GM20431 (cell line): Measurements from ENCODE around the gene HS3ST3A1.
"Not testable (repeated sequence)": the region's sequence is repeated elsewhere in the genome, so short reads cannot be mapped to it uniquely, and the experiment has no call there.

Source experiments
- in situ Hi-C: fragments of 300-500 bp; cut with MseI, MboI; formaldehyde crosslinking; loops from one replicate; pipeline ENCODE4 v1.15.0; 2020; ENCODE audit warnings: low sequenced_read_pairs; ENCODE audit not compliant: unreplicated experiment

HS3ST3A1 gene

DNA sequence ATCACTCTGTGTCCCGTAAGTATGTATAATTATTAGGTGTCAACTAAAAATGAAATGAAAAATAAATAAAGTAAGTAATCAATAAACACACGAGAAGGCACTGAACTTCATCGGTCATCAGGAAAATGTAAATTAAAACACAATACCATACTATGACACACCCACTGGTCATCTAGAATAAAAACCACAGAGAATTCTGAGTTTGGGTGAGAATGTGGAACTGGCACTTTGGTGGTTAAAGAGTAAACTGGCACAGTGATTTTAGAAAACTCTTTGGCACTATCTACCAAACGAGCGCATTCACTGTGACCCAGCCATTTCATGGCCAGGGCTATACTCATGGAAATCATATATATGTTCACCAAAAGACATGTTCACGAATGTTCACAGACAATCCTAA, 98.2 kb downstream of the HS3ST3A1 start:
- in situ Hi-C loops, result no loop called here

DNA sequence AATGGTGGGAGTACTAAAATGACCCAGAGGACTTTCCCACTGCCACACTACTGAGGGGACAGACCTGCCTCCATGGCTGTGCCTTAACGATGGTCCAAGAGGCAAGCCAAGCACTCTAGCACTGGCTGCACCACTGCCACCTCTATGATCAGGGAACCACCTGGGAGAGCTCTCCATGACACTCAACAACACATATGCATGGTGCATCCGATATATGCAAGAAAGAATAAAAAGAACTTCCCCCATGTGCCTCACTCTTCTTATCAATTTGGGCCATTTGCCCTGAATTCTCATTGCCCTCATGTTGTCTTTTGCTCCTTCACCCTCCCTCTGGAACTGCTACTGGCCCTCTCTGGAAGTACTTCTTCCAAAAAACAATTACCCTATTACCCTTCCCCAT, 99.5 kb downstream of the HS3ST3A1 start:
- in situ Hi-C loops, result no loop called here

DNA sequence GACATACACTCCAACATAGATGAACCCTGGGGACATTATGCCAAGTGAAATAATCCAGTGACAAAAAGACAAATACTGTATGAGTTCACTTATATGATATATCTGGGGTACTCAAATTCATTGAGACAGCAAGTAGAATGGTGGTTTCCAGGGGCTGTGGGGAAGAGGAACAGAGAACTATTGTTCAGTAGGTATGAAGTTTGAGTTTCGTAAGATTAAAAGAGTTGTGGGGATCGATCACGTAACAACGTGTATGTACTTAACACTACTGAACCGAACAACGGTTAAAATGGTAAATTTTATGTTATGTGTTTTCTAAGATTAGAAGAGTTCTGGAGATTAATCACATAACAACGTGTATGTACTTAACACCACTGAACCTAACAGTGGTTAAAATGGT, 100.8 kb downstream of the HS3ST3A1 start:
- in situ Hi-C loops, result no loop called here

GRCh38 chr17:13498184-13498583, 103.5 kb downstream of the HS3ST3A1 start:
- in situ Hi-C loops, result no loop called here

GRCh38 chr17:13496553-13497056, 105.1 kb downstream of the HS3ST3A1 start:
- in situ Hi-C loops, result not testable (repeated sequence)

DNA sequence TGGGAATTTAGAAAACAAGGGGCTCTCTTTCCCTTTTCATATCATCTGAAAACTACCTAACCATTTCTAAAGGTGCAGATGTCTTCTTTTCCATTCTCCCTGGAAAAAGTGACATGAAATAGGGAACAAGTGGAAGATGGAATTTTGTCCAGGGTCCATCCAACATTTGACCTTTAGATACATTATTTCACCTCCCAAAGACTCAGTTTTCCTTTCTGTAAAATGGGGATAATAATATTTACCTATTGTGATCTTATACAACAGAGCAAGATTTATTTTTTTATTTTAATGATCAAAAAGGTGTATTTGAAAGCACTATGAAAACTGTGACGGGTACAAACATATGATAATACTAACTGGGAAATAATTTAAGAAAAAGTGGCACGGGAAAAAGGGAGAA, 106.3 kb downstream of the HS3ST3A1 start:
- in situ Hi-C loops, result no loop called here

DNA sequence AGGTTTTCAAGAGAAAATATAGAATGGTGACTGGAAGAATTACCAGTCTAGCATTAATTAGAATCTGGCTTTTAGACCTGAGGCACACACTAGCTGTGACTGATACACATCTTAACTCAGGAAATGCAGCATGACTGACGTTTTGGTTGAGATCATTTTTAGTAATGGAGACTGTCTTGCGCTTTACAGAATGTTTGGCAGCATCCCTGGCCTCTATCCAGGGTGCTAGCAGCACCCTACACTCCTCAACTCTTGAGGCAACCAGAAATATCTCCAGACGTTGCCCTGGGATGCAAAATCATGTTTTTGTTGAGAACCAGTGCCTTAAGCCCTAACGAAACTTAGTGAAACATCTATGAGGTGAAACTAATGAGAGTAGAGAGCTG, 109.0 kb downstream of the HS3ST3A1 start:
- in situ Hi-C loops, result no loop called here

DNA sequence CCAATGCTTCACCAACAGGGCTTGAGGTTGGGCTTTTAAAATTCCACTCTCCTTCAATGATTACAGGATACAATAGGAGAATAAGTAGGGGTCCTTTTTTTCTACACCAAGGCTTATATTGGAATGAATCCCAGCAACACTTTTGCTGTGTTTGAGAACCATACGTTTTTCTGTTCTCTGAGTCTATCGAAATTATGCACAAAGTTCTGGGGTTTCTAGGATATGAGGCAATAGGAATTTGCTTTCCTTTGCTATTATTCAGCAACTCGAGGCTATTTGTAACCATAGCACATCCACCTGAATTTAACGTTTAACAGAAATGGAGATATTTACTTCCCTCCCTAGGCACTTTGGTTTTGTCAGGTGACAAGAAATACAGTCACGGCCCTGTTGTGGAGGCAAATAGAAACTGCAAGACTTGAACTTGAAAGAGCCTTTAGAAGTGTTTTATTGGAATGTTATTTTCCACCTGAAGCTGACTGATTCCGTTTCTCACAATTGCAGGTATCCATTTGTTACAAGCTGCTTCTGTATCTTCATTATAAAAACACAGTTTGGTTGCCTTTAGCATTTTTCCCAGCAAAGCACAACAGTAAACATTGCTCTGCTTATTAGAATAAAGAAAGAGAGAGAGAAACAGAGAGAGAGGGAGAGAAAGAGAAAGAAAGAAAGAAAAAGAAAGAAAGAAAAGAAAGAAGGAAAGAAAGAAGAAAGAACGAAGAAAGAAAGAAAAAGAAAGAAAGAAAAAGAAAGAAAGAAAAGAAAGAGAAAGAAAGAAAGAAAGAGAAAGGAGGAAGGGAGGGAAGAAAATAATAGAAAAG, 109.6 kb downstream of the HS3ST3A1 start:
- in situ Hi-C loops, result no loop called here

GRCh38 chr17:13491491-13491890, 110.2 kb downstream of the HS3ST3A1 start:
- in situ Hi-C loops, result no loop called here

- in situ Hi-C loops, result no loop called here
Observed at GRCh38 chr17:13490906-13491482, 110.7 kb downstream of the HS3ST3A1 start.

DNA sequence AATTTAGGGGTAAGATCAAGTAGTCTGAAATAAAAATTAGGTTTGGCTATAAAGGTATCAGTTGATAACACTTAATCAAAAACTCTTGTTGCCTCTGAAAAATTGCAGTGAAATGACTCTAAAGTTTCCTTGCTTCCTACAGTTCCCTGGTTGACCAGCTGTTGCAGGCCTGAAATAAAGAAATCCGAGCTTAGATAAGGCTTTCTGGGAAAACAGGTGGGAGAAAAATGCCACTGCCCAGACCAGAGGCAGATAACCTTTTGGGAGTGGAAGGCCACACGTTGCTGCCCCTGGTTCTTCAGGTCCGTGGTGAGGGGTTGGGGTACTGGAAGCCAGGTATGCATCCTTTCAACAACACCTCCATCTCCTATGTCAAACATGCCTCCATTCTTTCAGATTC, 111.3 kb downstream of the HS3ST3A1 start:
- in situ Hi-C loops, result no loop called here

- in situ Hi-C loops, result no loop called here
Observed at GRCh38 chr17:13485327-13485726, 116.4 kb downstream of the HS3ST3A1 start.

DNA sequence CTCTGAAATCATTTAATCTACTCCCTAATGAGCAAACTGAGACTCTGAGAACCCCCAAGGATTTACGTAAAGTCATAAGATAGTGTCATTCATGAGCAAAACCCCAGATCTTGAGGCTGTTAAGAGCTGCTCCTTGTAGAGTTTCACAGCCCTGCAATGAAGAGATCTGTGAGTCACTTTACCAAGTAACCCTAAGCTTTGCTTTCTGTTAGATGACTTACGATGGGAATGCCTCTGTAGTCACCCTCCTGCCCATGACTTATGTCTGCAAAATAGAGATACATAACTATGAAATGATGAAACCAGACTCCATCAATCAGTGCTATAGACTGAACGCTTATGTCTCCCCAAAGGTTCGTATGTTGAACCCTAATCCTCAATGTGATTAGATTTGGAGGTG, 117.7 kb downstream of the HS3ST3A1 start:
- in situ Hi-C loops, result no loop called here

DNA sequence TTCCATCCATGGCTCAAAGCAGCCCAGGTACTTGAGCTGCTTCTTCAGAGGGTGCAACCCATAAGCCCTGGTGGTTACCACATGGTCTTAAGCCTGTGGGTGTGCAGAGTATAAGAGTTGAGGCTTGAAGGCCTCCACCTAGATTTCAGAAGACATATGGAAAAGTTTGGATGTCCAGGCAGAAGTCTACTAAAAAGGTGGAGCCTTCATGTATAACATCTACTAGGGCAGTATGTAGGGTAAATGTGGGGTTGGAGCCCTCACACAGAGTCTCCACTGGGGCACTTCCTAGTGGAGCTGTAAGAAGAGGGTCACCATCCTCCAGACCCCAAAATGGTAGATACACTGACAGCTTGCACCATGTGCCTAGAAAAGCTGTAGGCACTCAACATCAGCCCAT, 120.9 kb downstream of the HS3ST3A1 start:
- in situ Hi-C loops, result no loop called here

GRCh38 chr17:13478326-13478830, 123.4 kb downstream of the HS3ST3A1 start:
- in situ Hi-C loops, result no loop called here

GRCh38 chr17:13477180-13477611, 124.5 kb downstream of the HS3ST3A1 start:
- in situ Hi-C loops, result no loop called here

DNA sequence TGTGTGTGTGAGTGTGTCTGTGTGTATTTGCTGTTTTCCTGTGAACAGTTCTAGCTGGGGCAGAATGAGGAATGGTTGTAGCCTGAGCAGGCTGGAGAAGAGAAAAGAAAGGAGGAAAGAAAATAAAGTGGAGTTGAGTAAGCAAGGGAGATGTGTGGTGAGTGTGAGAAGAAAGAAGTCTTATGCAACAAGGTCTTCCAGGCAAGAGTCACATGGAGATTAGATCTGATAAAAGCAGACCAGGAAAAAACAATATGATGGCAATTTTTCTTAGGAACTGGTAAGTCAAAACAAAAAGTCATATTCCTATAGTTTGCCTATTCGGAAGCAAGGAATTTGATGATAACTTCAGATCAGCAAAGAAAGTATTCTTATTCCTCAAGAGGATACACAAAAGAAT, 125.0 kb downstream of the HS3ST3A1 start:
- in situ Hi-C loops, result no loop called here

DNA sequence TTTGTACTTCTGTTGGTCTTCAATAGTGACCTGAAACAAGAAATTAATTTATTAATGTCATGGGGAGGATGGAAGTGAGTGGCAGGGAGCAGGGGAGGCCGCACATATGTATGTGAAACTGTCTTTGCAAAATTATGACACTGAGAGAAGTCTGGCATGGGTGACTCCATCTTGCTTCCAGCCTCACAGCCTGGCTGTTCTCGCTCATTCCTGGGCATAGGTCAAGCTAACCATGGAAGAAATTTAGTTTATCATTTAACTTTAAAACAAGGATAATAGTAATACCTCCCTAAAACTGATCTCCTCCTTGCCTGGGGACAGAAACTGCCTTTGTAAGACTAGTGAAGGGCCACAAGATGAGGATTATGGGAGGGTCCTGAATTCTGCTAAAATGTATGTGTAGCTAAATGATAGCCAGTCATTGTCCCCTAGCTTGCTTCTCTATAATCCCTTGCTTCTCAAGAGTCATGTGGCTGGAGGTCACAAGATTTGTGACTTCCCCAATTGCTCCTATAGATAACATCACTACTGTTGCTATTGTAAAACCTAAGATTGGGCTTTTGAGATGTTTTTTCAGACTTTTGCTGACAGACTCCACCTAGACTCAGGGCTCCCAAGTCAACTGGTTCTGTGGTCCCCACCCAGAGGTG, 126.0 kb downstream of the HS3ST3A1 start:
- in situ Hi-C loops, result no loop called here

DNA sequence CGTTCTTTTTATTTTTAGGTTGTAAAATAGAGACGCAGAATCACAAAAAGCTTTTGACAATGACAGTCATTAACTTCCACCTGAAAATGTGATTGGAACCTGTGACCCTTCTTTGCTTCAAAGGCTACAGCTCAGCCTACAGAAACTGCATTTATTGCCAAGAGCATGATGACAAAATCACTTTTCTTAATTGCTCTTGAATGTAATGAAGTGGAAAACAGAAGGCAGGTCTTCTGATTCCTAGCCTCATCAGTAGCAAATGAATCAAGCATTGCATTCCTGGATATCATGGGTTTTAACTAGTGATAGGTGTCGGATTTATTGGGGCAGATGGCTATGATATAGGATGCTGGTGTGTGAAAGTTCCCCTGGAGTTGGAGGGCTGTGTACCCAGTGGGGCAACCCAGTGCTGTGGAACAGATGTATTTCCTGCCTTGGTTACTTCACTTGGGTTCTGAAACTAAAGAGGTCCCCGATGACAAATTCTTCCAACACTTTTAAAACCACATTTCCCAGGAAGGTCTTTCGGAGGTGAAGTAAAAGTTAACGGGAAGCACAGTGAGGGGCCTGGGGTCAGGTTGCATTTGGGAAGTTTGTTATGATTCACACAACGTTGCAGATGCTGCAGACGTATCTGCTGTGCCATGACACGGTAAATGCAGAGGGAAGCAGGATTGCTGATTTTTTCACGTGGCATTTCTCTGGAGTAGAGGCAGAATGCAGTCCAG, 127.5 kb downstream of the HS3ST3A1 start:
- in situ Hi-C loops, result no loop called here

DNA sequence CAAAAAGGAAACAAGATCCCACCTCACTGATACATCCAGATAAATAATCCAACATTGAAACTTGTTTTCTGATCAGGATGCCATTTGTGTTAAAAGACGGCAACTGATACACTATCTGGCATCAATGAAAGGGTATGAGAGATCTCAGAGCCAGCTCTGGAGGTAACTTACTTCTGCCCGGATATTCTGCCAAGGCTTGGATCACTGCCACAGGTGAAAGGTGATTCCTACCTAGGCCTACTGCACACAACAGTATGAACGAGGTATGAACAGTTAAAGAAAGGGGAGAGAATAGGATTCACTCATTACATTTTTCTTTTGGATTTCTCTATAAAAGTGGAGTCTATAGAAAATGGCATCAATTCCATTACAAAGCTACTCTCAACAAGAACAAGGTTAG, 136.1 kb downstream of the HS3ST3A1 start:
- in situ Hi-C loops, result no loop called here
